Endothelial cell of umbilical vein (primary cell): ENCODE results near the gene MACROD2. TPM values are rescaled to one million over a fixed set of nuclear protein-coding genes. Genes with fewer than 3 reads are reported as not detected.

ENCODE experiments used
- BruUV-seq: library from RNA; stranded (reverse); fragments of 400-500 nt; replicated peaks from 2 replicates; lab custom pipeline; 2021; lab: Mats Ljungman, UMichigan
- CTCF ChIA-PET: fragments of 300-600, 350-600 bp; sonication (Branson Sonifier 250); formaldehyde crosslinking; loops from one replicate; lab custom pipeline; 2021; ENCODE audit warnings: antibody characterized with exemption, inconsistent platforms; lab: Charles Lee
- POLR2A ChIA-PET: fragments of 300-600, 350-600 bp; sonication (Branson Sonifier 250); formaldehyde crosslinking; loops from one replicate; lab custom pipeline; 2021; ENCODE audit warnings: antibody characterized with exemption, inconsistent platforms; lab: Charles Lee
- DNase-seq: peaks from one replicate; pipeline ENCODE4 v3.0.0-alpha.2; 2011; ENCODE audit warnings: low read depth, low spot score
- FAIRE-seq: peaks from 2 replicates; lab custom pipeline; 2011; peaks lifted over from hg19 to GRCh38; lab: Jason Lieb, UNC
- H2AFZ ChIP-seq: 2 replicates; pipeline ENCODE4 v1.6.0; 2012; ENCODE audit warnings: low read depth, low read length, control low read depth, inconsistent platforms
- H3K27ac ChIP-seq: 2 replicates; pipeline ENCODE4 v1.5.1; 2011; ENCODE audit warnings: low read depth, mild to moderate bottlenecking, control low read depth, low read length, moderate library complexity; ENCODE audit not compliant: insufficient read depth
- H3K27me3 ChIP-seq, 2 experiments: 2 replicates each; pipeline versions ENCODE4 v1.6.0 to v1.6.1; 2011; ENCODE audit warnings: low read length in 2 of 2, mixed read lengths in 1 of 2; ENCODE audit not compliant: control insufficient read depth in 2 of 2, insufficient read depth in 2 of 2
- H3K36me3 ChIP-seq, 2 experiments: 2 replicates in 1 of 2; 3 replicates in 1 of 2; pipeline ENCODE4 v1.5.1; 2011; ENCODE audit warnings: low read length in 2 of 2, mild to moderate bottlenecking in 1 of 2, moderate library complexity in 1 of 2; ENCODE audit not compliant: control insufficient read depth in 2 of 2, insufficient read depth in 2 of 2; ENCODE audit errors: extremely low read depth in 1 of 2
- H3K4me1 ChIP-seq: 3 replicates; pipeline ENCODE4 v1.5.1; 2011; ENCODE audit warnings: mild to moderate bottlenecking, low read length; ENCODE audit not compliant: control insufficient read depth, insufficient read depth; ENCODE audit errors: extremely low read depth
- H3K4me2 ChIP-seq: 2 replicates; pipeline ENCODE4 v1.6.1; 2011; ENCODE audit warnings: low read length, control low read depth, mixed read lengths; ENCODE audit not compliant: insufficient read depth
- H3K4me3 ChIP-seq, 3 experiments: fragments of 200-600 bp in 1 of 3; sonication (generic), shearing (Covaris generic) in 1 of 3; replicated peaks in 1 of 3; 2 replicates each; pipeline ENCODE4 v1.5.1; 2011 to 2016; ENCODE audit warnings: control low read depth in 3 of 3, low read length in 3 of 3, mild to moderate bottlenecking in 2 of 3, inconsistent platforms in 1 of 3, low read depth in 1 of 3, moderate library complexity in 1 of 3; ENCODE audit not compliant: insufficient read depth in 1 of 3
- H3K79me2 ChIP-seq: 2 replicates; pipeline ENCODE4 v1.6.0; 2012; ENCODE audit warnings: low read length, inconsistent platforms; ENCODE audit not compliant: control insufficient read depth, insufficient read depth
- H3K9ac ChIP-seq: replicated peaks from 2 replicates; pipeline ENCODE3; 2011; ENCODE audit warnings: low read length, control low read depth; ENCODE audit not compliant: insufficient read depth; ENCODE audit errors: extremely low read depth
- H3K9me1 ChIP-seq: replicated peaks from 3 replicates; pipeline ENCODE4 v1.6.0; 2011; ENCODE audit warnings: mild to moderate bottlenecking, low read length; ENCODE audit not compliant: control insufficient read depth, insufficient read depth; ENCODE audit errors: extremely low read depth
- H3K9me3 ChIP-seq: replicated peaks from 2 replicates; pipeline ENCODE4 v1.5.1; 2012; ENCODE audit warnings: low read length, inconsistent platforms; ENCODE audit not compliant: control insufficient read depth, insufficient read depth
- H4K20me1 ChIP-seq: replicated peaks from 2 replicates; pipeline ENCODE3; 2011; ENCODE audit warnings: mild to moderate bottlenecking, low read length; ENCODE audit not compliant: control insufficient read depth, insufficient read depth; ENCODE audit errors: extremely low read depth
- EZH2 ChIP-seq: IDR thresholded peaks from 2 replicates; pipeline ENCODE4 v1.6.1; 2012; ENCODE audit warnings: borderline replicate concordance, low read depth, mild to moderate bottlenecking, moderate library complexity, low read length, inconsistent platforms; ENCODE audit not compliant: severe bottlenecking
- FOS ChIP-seq: IDR thresholded peaks from 2 replicates; pipeline ENCODE4 v1.6.1; 2011; ENCODE audit warnings: mild to moderate bottlenecking, low read length, moderate library complexity, borderline replicate concordance; ENCODE audit not compliant: insufficient read depth
- GATA2 ChIP-seq: IDR thresholded peaks from 2 replicates; pipeline ENCODE4 v1.7.0; 2011; ENCODE audit warnings: low read depth, mild to moderate bottlenecking, moderate library complexity, mixed read lengths, low read length; ENCODE audit not compliant: insufficient read length, insufficient read depth
- JUN ChIP-seq: IDR thresholded peaks from 2 replicates; pipeline ENCODE4 v1.6.1; 2011; ENCODE audit warnings: borderline replicate concordance, low read depth; ENCODE audit not compliant: insufficient read length, insufficient read depth
- MYC ChIP-seq: IDR thresholded peaks from one replicate; pipeline ENCODE4 v1.6.1; 2011; ENCODE audit warnings: mild to moderate bottlenecking, low read depth, low read length
- POLR2A ChIP-seq: IDR thresholded peaks from 2 replicates; pipeline ENCODE4 v1.6.1; 2012; ENCODE audit warnings: low read depth, mild to moderate bottlenecking, control low read depth, low read length
- POLR2AphosphoS5 ChIP-seq: IDR thresholded peaks from 2 replicates; pipeline ENCODE4 v1.6.1; 2012; ENCODE audit warnings: low read depth, mild to moderate bottlenecking, control low read depth, low read length, moderate library complexity; ENCODE audit not compliant: insufficient read depth
- dilution Hi-C: fragments of 300-500 bp; cut with MboI; formaldehyde crosslinking; loops from one replicate; pipeline ENCODE4 v1.15.0; 2019; ENCODE audit warnings: low sequenced_read_pairs; ENCODE audit not compliant: extremely low pct_ligation_motif_present
- intact Hi-C: fragments of 100-400 bp; cut with micrococcal nuclease; formaldehyde crosslinking; loops from one replicate; pipeline ENCODE4 v1.10.0; 2022
- polyA plus RNA-seq, 4 experiments: library from polyadenylated mRNA; depleted of rRNA in 3 of 4; stranded (reverse) in 3 of 4; unstranded in 1 of 4; fragments of >200 nt; gene quantifications; 2 replicates each; pipeline versions ENCODE4 v1.2.1 to v1.2.3, GENCODE V29; 2011 to 2012; ENCODE audit warnings: missing spikeins in 1 of 4
- total RNA-seq: library from RNA; stranded (reverse); gene quantifications from 2 replicates; pipeline ENCODE4 v1.2.3, GENCODE V29; 2021
- TF ChIP-seq, protein P1 (sequence below): IDR thresholded peaks from 2 replicates; pipeline ENCODE4 v1.6.1; 2011; ENCODE audit not compliant: insufficient read depth, insufficient read length
- TF ChIP-seq, protein P2 (sequence below), 2 donors: IDR thresholded peaks; 1 replicate in 1 of 2; 2 replicates in 1 of 2; pipeline ENCODE4 v1.5.1; 2011; ENCODE audit warnings: low read length in 2 of 2, mild to moderate bottlenecking in 2 of 2, moderate library complexity in 2 of 2, control low read depth in 1 of 2, inconsistent platforms in 1 of 2, low read depth in 1 of 2; ENCODE audit not compliant: insufficient read depth in 1 of 2; ENCODE audit errors: extremely low read depth in 1 of 2

Gene MACROD2
- total and polyA plus RNA-seq, 2 donors (not counting 3 experiments of a cell fraction or from before 2014, with no cell fraction given) = 0.11 to 0.73 TPM

GRCh38 chr20:15817351-15817750 is 1822.0 kb downstream of the MACROD2 start:
- intact Hi-C loops (no loop called here), dilution Hi-C loops (no loop called here)
- TF ChIP-seq, protein P1, sequence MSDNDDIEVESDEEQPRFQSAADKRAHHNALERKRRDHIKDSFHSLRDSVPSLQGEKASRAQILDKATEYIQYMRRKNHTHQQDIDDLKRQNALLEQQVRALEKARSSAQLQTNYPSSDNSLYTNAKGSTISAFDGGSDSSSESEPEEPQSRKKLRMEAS = no peak
- TF ChIP-seq GATA2 (no peak), FOS (no peak), MYC (no peak), POLR2A (no peak), EZH2 (no peak), JUN (no peak), POLR2AphosphoS5 (no peak)
- TF ChIP-seq, protein P2, sequence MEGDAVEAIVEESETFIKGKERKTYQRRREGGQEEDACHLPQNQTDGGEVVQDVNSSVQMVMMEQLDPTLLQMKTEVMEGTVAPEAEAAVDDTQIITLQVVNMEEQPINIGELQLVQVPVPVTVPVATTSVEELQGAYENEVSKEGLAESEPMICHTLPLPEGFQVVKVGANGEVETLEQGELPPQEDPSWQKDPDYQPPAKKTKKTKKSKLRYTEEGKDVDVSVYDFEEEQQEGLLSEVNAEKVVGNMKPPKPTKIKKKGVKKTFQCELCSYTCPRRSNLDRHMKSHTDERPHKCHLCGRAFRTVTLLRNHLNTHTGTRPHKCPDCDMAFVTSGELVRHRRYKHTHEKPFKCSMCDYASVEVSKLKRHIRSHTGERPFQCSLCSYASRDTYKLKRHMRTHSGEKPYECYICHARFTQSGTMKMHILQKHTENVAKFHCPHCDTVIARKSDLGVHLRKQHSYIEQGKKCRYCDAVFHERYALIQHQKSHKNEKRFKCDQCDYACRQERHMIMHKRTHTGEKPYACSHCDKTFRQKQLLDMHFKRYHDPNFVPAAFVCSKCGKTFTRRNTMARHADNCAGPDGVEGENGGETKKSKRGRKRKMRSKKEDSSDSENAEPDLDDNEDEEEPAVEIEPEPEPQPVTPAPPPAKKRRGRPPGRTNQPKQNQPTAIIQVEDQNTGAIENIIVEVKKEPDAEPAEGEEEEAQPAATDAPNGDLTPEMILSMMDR (IDR thresholded peaks at IDR 0.05; ENCODE audit: extremely low read depth in 1 of 2, insufficient read depth in 1 of 2, low read depth in 1 of 2, low read length in 2 of 2) = no peak
- Histone ChIP-seq H3K9ac (no peak overlapping the region), H3K79me2 (no peaks in the 10 kb centered on the region), H3K4me1 (no peaks in the 10 kb centered on the region), H3K4me3 (no peak overlapping the region), H4K20me1 (no peaks in the 10 kb centered on the region), H2AFZ (no peak overlapping the region), H3K27ac (no peak overlapping the region), H3K27me3 (no peaks in the 10 kb centered on the region), H3K9me3 (no peaks in the 10 kb centered on the region), H3K4me2 (no peak overlapping the region), H3K36me3 (no peaks in the 10 kb centered on the region), H3K9me1 (no peaks in the 10 kb centered on the region)
- POLR2A ChIA-PET = no interaction called here
- DNase-seq (no peak), FAIRE-seq (no peak)
- BruUV-seq = no TSS peak
- CTCF ChIA-PET = no interaction called here
